HG02798 (cell line): ENCODE results near the gene LFNG.

ENCODE experiments used
- ATAC-seq: cut with Tn5 transposase; IDR thresholded peaks from one replicate; pipeline ENCODE4 v1.9.1; 2021; ENCODE audit warnings: mild to moderate bottlenecking; ENCODE audit not compliant: unreplicated experiment, poor library complexity

Gene LFNG

DNA sequence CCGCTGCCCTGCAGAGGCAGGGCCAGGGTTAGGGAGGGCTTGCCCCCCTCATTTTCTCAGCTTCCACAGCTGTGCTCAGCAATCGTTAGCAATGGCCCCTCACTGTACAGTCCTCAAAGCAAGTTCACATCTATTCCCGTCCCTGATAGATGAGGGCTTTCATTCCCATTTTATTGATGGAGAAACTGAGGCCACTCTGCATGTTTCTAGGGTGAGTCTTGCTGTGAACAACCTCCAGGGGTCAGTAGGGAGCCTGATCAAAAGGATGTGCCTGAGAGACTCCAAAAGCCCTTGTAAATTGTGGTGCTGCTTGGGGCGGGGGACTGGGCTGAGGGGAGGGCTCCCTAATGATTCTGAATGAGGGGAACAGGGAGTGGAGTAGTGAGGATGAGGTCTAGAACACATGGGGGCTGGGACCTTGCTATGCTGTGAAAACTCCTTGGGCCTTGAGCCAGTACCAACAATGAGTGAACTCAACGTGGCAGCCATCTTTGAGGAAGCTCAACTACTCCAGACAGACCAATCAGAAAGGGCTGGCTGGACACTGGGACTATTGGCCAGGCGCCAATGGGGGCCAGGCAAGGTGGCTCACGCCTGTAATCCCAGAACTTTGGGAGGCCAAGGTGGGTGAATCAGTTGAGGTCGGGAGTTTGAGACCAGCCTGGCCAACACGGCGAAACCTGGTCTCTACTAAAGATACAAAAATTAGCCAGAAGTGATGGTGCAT, 36.7 kb upstream of the LFNG start:
- ATAC-seq, result no peak

DNA sequence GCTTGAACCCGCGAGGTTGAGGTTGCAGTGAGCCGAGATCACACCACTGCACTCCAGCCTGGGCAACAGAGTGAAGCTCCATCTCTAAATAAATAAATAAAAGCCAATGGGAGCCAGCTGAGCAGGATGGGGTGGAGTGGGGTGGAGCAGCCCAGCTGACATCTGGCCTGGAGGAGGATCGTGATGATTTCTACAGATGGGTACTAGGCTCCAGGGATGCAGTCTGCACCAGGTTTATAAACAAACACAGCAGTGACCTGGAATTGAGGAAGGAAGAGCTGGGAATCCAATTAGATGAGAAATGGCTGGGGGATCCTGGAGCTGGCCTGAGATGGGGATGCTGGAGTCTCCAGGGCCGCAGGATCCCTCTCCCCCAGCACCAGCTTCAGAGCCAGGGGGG, 36.1 kb upstream of the LFNG start:
- ATAC-seq, result no peak

GRCh38 chr7:2484868-2485267, 34.7 kb upstream of the LFNG start:
- ATAC-seq, result no peak

DNA sequence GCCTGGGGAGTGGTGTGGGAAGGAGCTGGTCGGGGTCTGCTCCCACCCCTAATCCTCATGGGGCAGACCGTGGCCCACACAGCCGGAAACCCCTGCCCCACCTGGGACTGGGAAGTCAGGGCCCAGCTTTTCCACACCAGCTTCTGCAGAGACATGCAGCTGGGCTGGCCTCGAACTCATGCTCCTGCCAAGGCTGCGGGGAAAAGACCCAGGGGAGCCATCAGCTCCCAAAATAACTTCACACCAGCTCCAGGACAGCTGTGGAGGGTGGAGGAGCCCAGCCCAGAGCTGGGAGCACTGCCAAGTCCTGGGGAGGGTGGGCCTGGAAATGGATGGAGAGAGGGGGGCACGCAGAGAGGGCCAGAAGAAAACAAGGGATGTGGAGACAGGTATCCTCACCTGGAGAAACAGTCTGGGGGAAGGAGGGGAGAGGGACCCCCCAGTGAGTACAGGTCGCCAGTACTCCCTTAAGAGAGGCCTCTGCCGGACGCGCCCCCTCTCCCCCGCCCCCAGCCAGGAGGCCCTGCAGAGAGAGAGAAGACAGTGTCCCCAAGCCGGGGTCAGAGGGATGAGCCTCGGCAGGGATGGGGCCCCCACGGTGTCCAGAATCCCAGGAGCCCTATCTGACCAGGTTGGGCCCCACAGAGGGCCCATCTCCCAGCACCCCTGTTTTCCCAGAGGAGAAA, 31.8 kb upstream of the LFNG start:
- ATAC-seq, result no peak

DNA sequence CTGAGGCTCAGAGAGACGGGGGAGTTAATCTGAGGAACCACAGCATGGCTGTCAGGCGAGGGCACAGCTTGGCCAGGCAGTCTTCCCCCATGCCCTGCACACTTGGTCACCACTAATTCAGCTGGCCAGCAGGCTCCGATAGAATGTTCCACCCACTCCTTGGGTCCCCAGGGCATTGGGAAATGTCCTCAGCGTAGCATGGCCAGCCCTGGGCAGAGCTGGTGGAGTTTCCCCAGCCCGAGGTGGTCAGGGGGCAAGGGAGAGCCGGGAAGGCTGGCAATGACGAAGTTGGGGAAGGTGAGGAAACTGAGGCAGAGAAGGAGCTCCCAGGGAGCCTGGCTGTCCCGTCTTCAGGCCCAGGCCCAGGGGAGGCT, 31.3 kb upstream of the LFNG start:
- no peak for ATAC-seq

GRCh38 chr7:2488681-2489080, 30.9 kb upstream of the LFNG start:
- ATAC-seq, result no peak

DNA sequence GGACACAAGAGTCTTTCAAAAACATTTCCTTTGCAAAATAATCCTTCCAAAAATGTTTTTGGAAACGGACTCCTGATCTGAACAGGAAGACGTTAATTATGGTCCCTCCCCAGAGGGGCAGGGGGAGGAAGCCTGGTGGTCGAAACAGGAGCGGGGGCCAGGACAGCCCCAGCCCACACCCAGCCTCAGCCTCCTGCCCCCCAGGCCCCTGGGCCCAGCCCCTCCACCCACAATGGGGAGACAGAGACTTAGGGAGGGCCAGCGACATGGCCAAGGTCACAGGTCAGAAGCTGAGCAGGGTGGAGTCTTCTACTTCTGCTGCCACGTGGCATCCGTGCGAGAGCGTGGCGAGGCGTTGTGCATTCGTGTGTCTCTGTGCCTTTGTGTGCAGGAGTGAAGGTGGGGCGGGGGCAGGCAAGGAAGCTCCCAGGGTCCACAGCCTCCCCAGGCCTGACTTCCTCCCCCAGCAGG, 29.4 kb upstream of the LFNG start:
- no peak for ATAC-seq

- ATAC-seq, result no peak
Measured at GRCh38 chr7:2492038-2492437, 27.5 kb upstream of the LFNG start.

DNA sequence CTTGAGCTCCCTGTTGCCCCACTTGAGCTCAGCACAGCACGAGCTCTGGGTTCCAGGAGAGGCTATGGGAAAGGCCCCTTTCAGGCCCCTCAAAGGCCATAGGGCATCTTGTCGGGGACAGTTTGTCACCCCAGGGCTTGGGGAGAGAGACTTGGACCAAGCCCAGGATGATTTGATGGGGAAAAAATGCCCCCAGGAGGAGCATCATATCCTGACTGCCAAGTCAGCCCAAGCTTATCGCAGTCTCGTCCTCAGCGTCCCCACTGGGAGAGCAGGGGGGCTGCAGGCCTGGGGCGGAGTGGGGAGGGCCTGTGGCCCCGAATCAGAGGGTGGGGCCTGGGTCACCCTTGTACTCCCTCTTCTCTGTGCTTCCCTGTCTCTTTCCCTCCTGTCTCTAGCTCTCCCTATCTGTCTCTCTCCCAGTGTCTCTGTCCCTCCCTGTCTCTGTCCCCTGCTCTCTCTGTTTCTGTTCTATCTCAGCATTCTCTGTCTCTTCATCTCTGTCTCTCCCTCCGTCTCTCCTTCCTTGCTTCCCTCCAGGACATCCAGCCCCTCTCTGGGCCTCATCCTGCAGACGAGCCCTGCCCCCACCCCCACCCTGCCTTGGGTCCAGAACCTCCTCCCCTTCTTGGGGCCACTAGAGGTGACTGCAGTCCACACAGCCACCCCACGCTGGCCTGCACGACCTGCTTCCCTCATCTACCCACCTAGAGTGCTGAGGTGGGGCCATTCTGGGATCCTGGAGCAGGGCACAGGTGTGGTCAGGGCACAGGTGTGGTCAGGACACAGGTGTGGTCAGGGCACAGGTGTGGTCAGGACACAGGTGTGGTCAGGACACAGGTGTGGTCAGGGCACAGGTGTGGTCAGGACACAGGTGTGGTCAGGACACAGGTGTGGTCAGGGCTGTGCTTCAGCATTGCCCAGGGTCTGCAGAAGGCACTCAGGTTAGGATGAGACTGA, 26.1 kb upstream of the LFNG start:
- no peak for ATAC-seq

DNA sequence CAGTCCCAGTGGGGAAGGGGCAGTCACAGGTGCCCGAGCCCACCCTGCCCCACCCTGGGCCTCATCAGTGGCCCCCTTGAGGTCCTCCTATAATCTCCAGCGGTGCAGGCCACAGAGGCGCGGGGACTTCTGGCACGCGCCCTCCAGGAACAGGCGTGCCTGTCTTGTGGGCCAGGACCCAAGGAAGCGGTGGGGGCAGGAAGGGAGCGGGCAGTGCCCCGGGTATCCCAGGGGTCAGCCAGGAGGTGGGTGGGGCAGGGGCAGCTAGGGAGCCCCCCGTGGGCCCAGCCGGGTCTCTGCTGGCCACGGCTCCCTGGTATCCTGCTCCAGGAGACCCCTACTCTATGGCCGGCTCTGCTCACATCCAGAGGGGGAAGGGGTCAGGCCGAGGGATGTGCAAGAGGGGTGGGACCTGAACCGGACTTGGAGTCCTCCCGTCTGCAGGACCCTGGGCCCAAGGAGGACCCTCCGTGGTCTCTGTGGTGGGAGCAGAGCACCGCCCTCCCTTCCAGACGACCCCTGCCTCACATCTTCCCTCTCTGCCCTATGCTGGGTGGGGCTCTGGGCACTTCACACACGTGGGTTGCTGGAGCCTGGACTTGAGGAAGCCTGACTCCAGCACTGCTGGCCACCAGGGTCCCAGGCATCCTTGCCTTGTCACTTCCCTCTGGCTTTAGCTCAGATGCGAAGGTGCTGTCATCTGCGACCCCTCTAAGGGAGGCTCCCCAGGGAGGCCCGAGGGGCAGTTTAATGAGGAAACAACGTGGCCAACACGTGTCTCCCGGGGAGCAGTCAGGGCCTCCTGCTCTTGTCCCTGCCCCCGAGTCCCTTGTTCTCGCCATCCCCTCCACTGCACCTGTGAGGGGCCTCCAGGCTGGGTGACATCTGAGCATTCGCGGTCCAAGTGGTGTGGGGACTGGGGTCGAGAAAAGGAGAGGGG, 25.1 kb upstream of the LFNG start:
- ATAC-seq, result no peak

GRCh38 chr7:2495418-2496299, 23.9 kb upstream of the LFNG start:
- no peak for ATAC-seq

GRCh38 chr7:2496375-2496774, 23.2 kb upstream of the LFNG start:
- ATAC-seq, result no peak

DNA sequence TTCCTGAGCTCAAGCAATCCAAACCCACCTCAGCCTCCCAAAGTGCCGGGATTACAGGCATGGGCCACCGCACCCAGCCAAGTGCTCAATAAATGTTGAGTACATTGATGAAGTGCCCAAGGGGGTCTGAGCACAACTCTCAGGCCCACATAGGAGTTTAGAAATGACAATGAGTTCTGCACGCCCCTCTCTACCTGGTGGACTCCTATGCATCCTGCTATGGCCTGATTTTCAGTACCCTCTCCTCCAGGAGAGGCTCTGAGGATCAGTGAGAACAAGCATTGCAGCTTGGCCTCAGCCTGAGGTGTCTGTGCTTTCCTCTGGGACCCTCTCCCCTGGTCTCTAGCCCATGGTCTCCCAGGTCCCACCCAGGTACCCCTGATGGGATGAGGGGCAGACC, 22.5 kb upstream of the LFNG start:
- ATAC-seq, result no peak

DNA sequence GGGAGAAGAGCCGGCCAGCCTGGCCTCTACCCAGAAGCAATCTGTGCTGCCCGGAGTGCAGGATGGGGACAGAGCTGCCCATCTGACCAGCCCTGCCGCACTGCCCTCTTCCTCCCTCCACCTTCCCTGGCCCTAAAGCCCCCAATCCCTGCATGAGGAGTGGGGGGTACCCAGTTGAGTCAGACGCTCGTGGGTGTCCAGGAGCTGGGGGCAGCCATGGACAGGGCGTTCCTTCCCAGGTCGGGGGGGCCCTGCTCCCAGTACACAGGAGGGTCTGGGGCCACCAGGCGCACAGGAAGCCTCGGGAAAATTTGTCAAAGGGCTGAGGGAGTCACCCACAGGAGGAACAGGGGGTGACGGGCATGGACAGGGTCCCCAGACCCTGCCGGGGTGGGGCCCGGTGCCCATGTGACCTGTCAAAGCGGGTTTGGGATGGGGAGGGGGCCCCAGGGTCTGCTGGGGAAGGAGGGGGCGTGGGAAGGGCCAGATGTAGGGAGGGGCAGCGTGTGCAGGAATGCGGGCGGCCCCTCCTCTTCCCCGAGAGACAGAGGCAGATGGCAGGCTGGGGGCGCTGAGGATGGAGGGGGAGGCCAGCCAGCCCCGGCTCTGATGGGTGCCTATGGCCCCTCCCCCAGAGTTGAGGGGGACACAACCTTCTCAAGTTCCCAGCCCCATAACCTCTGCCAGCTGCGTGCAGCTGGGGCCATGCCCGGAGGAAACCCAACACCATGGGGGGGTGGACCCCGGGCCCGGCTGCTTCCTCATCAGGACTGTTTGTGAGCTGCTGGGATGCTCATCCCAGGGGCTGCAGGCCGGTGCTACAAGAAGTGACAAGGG, 21.9 kb upstream of the LFNG start:
- no peak for ATAC-seq

- no peak for ATAC-seq
Measured at GRCh38 chr7:2498708-2499107, 20.9 kb upstream of the LFNG start.

DNA sequence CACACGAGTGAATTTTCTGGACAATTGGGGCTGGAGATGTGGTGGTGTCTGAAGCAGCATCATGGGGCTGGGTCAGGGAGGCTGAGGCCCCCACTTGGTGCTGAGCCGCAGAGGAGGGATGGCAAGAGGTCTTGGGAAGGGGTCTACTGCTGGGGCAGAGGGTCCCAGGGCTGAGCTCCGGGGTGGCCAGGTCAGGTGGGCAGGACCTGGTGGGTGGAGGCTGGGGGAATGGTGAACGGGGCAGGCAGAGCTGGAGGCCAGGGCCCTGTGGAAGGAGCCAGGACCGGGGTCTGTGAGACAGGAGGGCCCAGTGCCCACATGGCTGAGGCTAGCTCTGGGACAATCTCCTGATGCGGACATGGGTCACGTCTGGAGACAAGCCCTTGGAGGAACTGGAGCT, 20.4 kb upstream of the LFNG start:
- ATAC-seq, result no peak

- ATAC-seq, result no peak
Measured at GRCh38 chr7:2499719-2500430, 19.7 kb upstream of the LFNG start.
